Endothelial cell of umbilical vein (primary cell): ENCODE measurements around the gene OTULINL. TPM values are rescaled to one million over a fixed set of nuclear protein-coding genes. Genes with fewer than 3 reads are reported as not detected.

Experiments used
- BruUV-seq: library from RNA; stranded (reverse); fragments of 400-500 nt; replicated peaks from 2 replicates; lab custom pipeline; 2021; lab: Mats Ljungman, UMichigan
- CTCF ChIA-PET: fragments of 300-600, 350-600 bp; sonication (Branson Sonifier 250); formaldehyde crosslinking; loops from one replicate; lab custom pipeline; 2021; ENCODE audit warnings: antibody characterized with exemption, inconsistent platforms; lab: Charles Lee
- POLR2A ChIA-PET: fragments of 300-600, 350-600 bp; sonication (Branson Sonifier 250); formaldehyde crosslinking; loops from one replicate; lab custom pipeline; 2021; ENCODE audit warnings: antibody characterized with exemption, inconsistent platforms; lab: Charles Lee
- DNase-seq: peaks from one replicate; pipeline ENCODE4 v3.0.0-alpha.2; 2011; ENCODE audit warnings: low read depth, low spot score
- FAIRE-seq: peaks from 2 replicates; lab custom pipeline; 2011; peaks lifted over from hg19 to GRCh38; lab: Jason Lieb, UNC
- H2AFZ ChIP-seq: 2 replicates; pipeline ENCODE4 v1.6.0; 2012; ENCODE audit warnings: low read depth, low read length, control low read depth, inconsistent platforms
- H3K27ac ChIP-seq: 2 replicates; pipeline ENCODE4 v1.5.1; 2011; ENCODE audit warnings: low read depth, mild to moderate bottlenecking, control low read depth, low read length, moderate library complexity; ENCODE audit not compliant: insufficient read depth
- H3K27me3 ChIP-seq, 2 experiments: 2 replicates each; pipeline versions ENCODE4 v1.6.0 to v1.6.1; 2011; ENCODE audit warnings: low read length in 2 of 2, mixed read lengths in 1 of 2; ENCODE audit not compliant: control insufficient read depth in 2 of 2, insufficient read depth in 2 of 2
- H3K36me3 ChIP-seq, 2 experiments: 2 replicates in 1 of 2; 3 replicates in 1 of 2; pipeline ENCODE4 v1.5.1; 2011; ENCODE audit warnings: low read length in 2 of 2, mild to moderate bottlenecking in 1 of 2, moderate library complexity in 1 of 2; ENCODE audit not compliant: control insufficient read depth in 2 of 2, insufficient read depth in 2 of 2; ENCODE audit errors: extremely low read depth in 1 of 2
- H3K4me1 ChIP-seq: 3 replicates; pipeline ENCODE4 v1.5.1; 2011; ENCODE audit warnings: mild to moderate bottlenecking, low read length; ENCODE audit not compliant: control insufficient read depth, insufficient read depth; ENCODE audit errors: extremely low read depth
- H3K4me2 ChIP-seq: 2 replicates; pipeline ENCODE4 v1.6.1; 2011; ENCODE audit warnings: low read length, control low read depth, mixed read lengths; ENCODE audit not compliant: insufficient read depth
- H3K4me3 ChIP-seq, 3 experiments: fragments of 200-600 bp in 1 of 3; sonication (generic), shearing (Covaris generic) in 1 of 3; replicated peaks in 1 of 3; 2 replicates each; pipeline ENCODE4 v1.5.1; 2011 to 2016; ENCODE audit warnings: control low read depth in 3 of 3, low read length in 3 of 3, mild to moderate bottlenecking in 2 of 3, inconsistent platforms in 1 of 3, low read depth in 1 of 3, moderate library complexity in 1 of 3; ENCODE audit not compliant: insufficient read depth in 1 of 3
- H3K79me2 ChIP-seq: 2 replicates; pipeline ENCODE4 v1.6.0; 2012; ENCODE audit warnings: low read length, inconsistent platforms; ENCODE audit not compliant: control insufficient read depth, insufficient read depth
- H3K9ac ChIP-seq: replicated peaks from 2 replicates; pipeline ENCODE3; 2011; ENCODE audit warnings: low read length, control low read depth; ENCODE audit not compliant: insufficient read depth; ENCODE audit errors: extremely low read depth
- H3K9me1 ChIP-seq: replicated peaks from 3 replicates; pipeline ENCODE4 v1.6.0; 2011; ENCODE audit warnings: mild to moderate bottlenecking, low read length; ENCODE audit not compliant: control insufficient read depth, insufficient read depth; ENCODE audit errors: extremely low read depth
- H3K9me3 ChIP-seq: replicated peaks from 2 replicates; pipeline ENCODE4 v1.5.1; 2012; ENCODE audit warnings: low read length, inconsistent platforms; ENCODE audit not compliant: control insufficient read depth, insufficient read depth
- H4K20me1 ChIP-seq: replicated peaks from 2 replicates; pipeline ENCODE3; 2011; ENCODE audit warnings: mild to moderate bottlenecking, low read length; ENCODE audit not compliant: control insufficient read depth, insufficient read depth; ENCODE audit errors: extremely low read depth
- CTCF ChIP-seq, 2 donors: IDR thresholded peaks; 1 replicate in 1 of 2; 2 replicates in 1 of 2; pipeline ENCODE4 v1.5.1; 2011; ENCODE audit warnings: low read length in 2 of 2, mild to moderate bottlenecking in 2 of 2, moderate library complexity in 2 of 2, control low read depth in 1 of 2, inconsistent platforms in 1 of 2, low read depth in 1 of 2; ENCODE audit not compliant: insufficient read depth in 1 of 2; ENCODE audit errors: extremely low read depth in 1 of 2
- EZH2 ChIP-seq: IDR thresholded peaks from 2 replicates; pipeline ENCODE4 v1.6.1; 2012; ENCODE audit warnings: borderline replicate concordance, low read depth, mild to moderate bottlenecking, moderate library complexity, low read length, inconsistent platforms; ENCODE audit not compliant: severe bottlenecking
- FOS ChIP-seq: IDR thresholded peaks from 2 replicates; pipeline ENCODE4 v1.6.1; 2011; ENCODE audit warnings: mild to moderate bottlenecking, low read length, moderate library complexity, borderline replicate concordance; ENCODE audit not compliant: insufficient read depth
- GATA2 ChIP-seq: IDR thresholded peaks from 2 replicates; pipeline ENCODE4 v1.7.0; 2011; ENCODE audit warnings: low read depth, mild to moderate bottlenecking, moderate library complexity, mixed read lengths, low read length; ENCODE audit not compliant: insufficient read length, insufficient read depth
- JUN ChIP-seq: IDR thresholded peaks from 2 replicates; pipeline ENCODE4 v1.6.1; 2011; ENCODE audit warnings: borderline replicate concordance, low read depth; ENCODE audit not compliant: insufficient read length, insufficient read depth
- MAX ChIP-seq: IDR thresholded peaks from 2 replicates; pipeline ENCODE4 v1.6.1; 2011; ENCODE audit not compliant: insufficient read depth, insufficient read length
- MYC ChIP-seq: IDR thresholded peaks from one replicate; pipeline ENCODE4 v1.6.1; 2011; ENCODE audit warnings: mild to moderate bottlenecking, low read depth, low read length
- POLR2A ChIP-seq: IDR thresholded peaks from 2 replicates; pipeline ENCODE4 v1.6.1; 2012; ENCODE audit warnings: low read depth, mild to moderate bottlenecking, control low read depth, low read length
- POLR2AphosphoS5 ChIP-seq: IDR thresholded peaks from 2 replicates; pipeline ENCODE4 v1.6.1; 2012; ENCODE audit warnings: low read depth, mild to moderate bottlenecking, control low read depth, low read length, moderate library complexity; ENCODE audit not compliant: insufficient read depth
- dilution Hi-C: fragments of 300-500 bp; cut with MboI; formaldehyde crosslinking; loops from one replicate; pipeline ENCODE4 v1.15.0; 2019; ENCODE audit warnings: low sequenced_read_pairs; ENCODE audit not compliant: extremely low pct_ligation_motif_present
- intact Hi-C: fragments of 100-400 bp; cut with micrococcal nuclease; formaldehyde crosslinking; loops from one replicate; pipeline ENCODE4 v1.10.0; 2022
- polyA plus RNA-seq, 4 experiments: library from polyadenylated mRNA; depleted of rRNA in 3 of 4; stranded (reverse) in 3 of 4; unstranded in 1 of 4; fragments of >200 nt; gene quantifications; 2 replicates each; pipeline versions ENCODE4 v1.2.1 to v1.2.3, GENCODE V29; 2011 to 2012; ENCODE audit warnings: missing spikeins in 1 of 4
- total RNA-seq: library from RNA; stranded (reverse); gene quantifications from 2 replicates; pipeline ENCODE4 v1.2.3, GENCODE V29; 2021

OTULINL gene
- total and polyA plus RNA-seq, 2 donors (not counting 3 experiments of a cell fraction or from before 2014, with no cell fraction given) = 0.08 to 0.42 TPM

- H3K4me3 ChIP-seq = no peak overlapping the region
- FAIRE-seq = no peak
- no TSS peak for BruUV-seq
- H3K79me2 ChIP-seq = no peaks in the 10 kb centered on the region
- no peaks in the 10 kb centered on the region for H3K36me3 ChIP-seq
- ChIA-PET POLR2A (no interaction called here), CTCF (interaction anchor here (0.9 kb wide), 1 partner anchor 19 kb away, joined by 3 read pairs; no protein-coding TSS in a partner anchor)
- TF ChIP-seq EZH2 = no peak
- no peak for TF ChIP-seq GATA2
- TF ChIP-seq MYC = no peak
- no peak for TF ChIP-seq FOS
- TF ChIP-seq MAX = no peak
- TF ChIP-seq CTCF (IDR thresholded peaks at IDR 0.05; ENCODE audit: extremely low read depth in 1 of 2, insufficient read depth in 1 of 2, low read depth in 1 of 2, low read length in 2 of 2) = no peak
- no peak for TF ChIP-seq JUN
- no peak for TF ChIP-seq POLR2AphosphoS5
- TF ChIP-seq POLR2A = no peak
- peaks cover 9 to 17% of the 10 kb centered on the region in 2 experiments for H3K27me3 ChIP-seq
- no peaks in the 10 kb centered on the region for H3K9me3 ChIP-seq
- no peak overlapping the region for H2AFZ ChIP-seq
- H3K9ac ChIP-seq = no peak overlapping the region
- no peak overlapping the region for H3K27ac ChIP-seq
- no peaks in the 10 kb centered on the region for H3K9me1 ChIP-seq
- dilution Hi-C loops (no loop called here), intact Hi-C loops (no loop called here)
- no peak for DNase-seq
- H3K4me1 ChIP-seq = peaks cover under 1% of the 10 kb centered on the region
- no peaks in the 10 kb centered on the region for H4K20me1 ChIP-seq
- H3K4me2 ChIP-seq = no peak overlapping the region
Observed at GRCh38 chr5:14576206-14576605, 5.4 kb upstream of the OTULINL start.
